GM21381 (cell line): ENCODE data around the gene BCAR1.
A peak's percentile ranks its signal among the peaks of the same experiment; 100 is the strongest.
"Not testable (repeated sequence)": the region's sequence is repeated elsewhere in the genome, so short reads cannot be mapped to it uniquely, and the experiment has no call there.

Experiments
- ATAC-seq: cut with Tn5 transposase; IDR thresholded peaks from one replicate; pipeline ENCODE4 v1.9.1; 2021; ENCODE audit warnings: mild to moderate bottlenecking, moderate library complexity; ENCODE audit not compliant: unreplicated experiment

The BCAR1 gene

DNA sequence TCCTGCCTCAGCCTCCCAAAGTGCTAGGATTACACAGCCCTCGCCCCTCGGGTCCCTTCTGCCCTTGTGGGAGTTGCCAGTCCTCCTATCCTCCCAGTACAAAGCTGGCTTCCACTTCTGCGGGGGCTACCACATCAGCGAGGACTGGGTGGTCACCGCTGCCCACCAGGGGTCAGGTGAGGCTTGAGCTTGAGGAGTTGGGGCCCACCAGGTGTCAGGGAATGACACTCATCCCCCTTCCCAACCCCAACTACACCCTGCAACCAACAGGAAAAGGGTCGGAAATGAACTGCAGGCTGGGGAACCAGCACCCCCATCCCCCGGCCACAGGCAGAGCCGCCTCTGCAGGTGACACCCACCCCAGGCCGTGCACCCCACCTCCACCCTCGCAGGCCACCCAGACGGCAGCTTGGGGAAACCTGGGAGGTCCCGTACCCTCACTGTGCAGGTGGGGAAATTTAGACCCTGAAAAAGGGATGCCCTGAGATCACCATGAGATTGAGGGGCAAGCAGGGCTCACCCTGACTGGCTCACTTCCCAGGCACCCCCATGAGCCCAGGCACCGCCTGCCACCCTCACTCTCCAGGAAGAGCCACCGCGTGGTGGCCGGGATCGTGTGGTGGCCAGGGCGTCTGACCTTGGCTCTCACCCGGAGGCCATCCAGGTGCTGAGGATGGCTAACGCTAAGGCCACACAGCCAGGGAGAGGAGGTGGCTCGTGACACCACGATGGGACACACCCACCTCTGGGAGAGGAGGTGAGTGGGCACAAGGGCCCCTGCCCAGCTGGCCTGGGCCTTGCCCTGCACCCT, 24.7 kb downstream of the BCAR1 start:
- no peak for ATAC-seq

DNA sequence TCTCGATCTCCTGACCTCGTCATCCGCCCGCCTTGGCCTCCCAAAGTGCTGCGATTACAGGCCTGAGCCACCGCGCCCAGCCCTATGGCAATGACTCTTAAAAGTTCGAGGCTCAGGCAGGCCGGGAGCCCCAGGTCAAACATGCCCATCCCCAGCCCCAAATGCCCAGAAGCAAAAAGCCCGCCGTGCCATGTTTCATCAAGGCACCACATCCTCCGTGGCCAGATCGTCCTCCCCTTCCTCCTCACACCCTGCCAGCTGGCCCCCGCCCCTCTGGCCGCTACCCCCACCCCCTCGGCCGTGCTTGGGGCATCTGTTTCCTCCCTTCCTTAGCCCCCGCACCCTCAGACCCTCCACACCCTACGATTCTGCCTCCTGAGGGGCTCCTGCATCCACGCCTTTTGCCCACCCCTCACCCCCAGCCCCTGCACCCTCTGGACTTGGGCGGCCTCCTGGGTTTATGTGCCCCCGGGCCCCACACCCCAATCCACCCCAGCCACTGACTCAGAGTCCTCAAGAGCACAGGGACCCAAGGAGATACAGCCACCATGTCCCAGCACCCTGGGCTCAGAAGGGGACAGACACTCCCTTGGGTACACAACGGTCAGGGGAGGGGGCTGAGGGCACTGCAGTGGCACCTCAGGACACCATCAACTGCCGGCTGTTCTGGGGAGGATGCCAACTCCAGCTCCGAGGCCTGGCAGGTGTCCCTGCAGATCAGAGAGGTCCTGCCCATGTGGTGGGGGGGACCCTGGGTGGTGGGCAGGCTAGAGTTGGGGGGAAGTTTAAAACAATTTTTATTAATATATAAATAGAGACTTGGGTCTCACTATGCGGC, 25.5 kb downstream of the BCAR1 start:
- ATAC-seq, result no peak

DNA sequence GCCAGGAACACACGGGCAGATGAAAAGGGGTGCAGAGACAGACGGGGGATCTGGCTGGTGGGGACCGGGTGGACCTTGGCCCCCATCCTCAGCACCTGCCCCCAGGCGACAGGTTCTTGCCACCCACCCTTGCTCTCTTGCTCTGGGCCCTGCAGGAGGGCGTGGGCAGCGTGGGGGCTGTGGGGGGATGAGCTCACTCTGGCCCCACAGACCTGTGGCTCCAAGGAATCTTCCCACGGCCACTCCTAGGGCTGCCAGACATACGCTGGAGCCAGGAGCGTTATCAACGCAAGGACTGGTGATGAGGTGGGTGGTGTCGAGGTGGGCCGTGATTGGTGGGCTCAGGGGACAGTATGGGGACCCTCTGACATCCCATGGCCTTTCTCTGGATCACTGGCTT, 26.3 kb downstream of the BCAR1 start:
- ATAC-seq, result no peak

DNA sequence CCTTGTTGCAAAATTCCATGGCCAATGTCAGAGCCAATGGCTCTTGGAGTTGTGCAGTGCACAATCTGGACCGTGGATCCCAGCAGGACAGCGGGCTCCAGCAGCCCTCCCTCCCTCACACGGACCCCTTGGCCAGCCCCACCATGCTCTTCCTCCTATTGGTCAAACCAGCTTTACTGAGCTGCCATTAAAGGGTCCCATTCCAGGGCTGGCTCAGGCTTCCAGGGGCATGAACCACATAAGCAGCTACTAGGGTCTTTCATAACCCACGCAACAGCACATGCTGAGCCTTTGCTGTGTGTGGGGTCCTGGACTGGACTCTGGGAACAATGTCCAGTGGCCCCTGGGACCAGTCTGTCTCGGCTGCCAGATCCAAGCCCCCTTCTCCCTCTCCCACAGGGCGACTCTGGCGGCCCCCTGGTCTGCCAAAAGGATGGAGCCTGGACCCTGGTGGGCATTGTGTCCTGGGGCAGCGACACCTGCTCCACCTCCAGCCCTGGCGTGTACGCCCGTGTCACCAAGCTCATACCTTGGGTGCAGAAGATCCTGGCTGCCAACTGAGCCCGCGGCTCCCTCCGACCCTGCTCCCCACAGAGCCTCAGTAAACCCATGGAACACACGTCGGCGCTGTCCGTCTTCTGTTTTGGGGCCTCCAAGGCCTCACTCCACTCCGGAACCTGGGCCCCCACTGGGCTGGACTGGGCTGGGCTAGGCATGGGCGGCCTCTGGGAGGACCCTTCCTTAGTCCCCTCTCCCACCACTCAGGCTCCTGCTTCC, 26.9 kb downstream of the BCAR1 start:
- ATAC-seq, result no peak

DNA sequence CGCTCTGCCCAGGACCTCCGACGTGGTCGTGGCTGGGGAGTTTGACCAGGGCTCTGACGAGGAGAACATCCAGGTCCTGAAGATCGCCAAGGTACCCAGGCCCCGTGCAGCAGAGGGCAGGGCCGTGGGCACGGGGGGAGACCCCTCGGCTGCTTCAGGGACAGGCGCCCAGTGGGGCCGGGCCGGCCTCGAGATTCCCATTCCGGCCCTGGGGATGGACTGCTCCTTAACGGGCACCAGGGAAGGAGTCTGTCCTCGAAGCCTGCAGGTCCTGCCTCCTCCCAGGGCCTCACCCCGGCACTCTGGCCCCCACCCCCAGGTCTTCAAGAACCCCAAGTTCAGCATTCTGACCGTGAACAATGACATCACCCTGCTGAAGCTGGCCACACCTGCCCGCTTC, 28.3 kb downstream of the BCAR1 start:
- not testable (repeated sequence) for ATAC-seq

DNA sequence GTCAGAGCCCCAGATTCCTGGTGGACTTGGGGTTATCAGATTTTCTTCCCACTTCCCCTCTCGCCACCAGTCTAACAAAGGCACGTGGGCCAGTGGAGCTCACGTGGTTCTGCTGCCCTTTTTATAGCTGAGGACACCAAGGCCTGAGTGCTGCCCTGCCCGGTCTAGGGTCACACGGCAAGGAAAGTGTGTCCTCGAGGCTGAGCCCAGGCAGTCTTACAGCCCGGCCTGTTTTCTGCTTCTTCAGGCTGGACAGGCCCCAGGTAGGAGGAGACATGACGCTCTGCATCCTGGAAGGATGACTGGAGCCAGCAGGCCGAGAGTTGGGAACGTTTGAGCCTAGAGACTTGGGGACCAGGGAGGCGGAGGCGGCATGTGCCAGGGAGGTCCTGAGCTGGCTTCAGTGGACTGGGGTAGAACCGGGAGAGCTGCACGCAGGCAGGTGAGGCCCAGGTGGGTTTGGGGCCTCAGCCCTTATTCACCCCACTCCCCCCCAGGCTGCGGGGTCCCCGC, 29.1 kb downstream of the BCAR1 start:
- ATAC-seq, result no peak

DNA sequence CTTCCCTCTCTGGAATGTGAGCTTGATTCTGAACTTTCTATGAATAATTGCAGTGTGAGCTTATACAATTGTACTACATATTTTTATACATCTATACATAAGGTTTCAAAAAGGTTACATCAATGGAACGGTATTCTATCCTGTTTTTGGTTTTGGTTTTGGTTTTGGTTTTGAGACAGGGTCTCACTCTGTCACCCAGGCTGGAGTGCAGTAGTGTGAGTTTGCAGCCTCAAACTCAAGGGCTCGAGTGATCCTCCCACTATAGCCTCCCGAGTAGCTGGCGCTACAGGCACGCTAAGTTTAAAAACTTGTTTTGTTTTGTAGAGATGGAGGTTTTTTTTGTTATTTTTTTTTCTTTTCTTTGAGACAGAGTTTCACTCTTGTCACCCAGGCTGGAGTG, 31.6 kb downstream of the BCAR1 start:
- ATAC-seq, result no peak

DNA sequence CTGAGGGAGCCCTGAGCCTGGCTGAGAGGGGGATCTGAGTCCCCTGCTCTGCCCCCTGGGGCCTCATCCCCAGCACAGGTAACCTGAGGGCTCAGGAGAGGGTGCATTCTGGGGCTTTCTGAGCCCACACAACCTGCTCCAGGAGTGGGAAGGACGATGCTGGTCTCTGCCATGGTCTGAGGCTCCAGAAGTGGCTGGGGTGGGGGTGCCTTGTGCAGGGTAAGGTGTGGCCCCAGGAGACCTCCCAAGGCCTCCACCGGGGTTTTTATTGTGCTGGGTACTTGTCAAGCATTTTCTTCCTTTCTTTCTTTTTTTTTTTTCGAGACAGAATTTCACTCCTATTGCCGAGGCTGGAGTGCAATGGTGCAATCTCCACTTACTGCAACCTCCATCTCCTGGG, 32.3 kb downstream of the BCAR1 start:
- no peak for ATAC-seq

DNA sequence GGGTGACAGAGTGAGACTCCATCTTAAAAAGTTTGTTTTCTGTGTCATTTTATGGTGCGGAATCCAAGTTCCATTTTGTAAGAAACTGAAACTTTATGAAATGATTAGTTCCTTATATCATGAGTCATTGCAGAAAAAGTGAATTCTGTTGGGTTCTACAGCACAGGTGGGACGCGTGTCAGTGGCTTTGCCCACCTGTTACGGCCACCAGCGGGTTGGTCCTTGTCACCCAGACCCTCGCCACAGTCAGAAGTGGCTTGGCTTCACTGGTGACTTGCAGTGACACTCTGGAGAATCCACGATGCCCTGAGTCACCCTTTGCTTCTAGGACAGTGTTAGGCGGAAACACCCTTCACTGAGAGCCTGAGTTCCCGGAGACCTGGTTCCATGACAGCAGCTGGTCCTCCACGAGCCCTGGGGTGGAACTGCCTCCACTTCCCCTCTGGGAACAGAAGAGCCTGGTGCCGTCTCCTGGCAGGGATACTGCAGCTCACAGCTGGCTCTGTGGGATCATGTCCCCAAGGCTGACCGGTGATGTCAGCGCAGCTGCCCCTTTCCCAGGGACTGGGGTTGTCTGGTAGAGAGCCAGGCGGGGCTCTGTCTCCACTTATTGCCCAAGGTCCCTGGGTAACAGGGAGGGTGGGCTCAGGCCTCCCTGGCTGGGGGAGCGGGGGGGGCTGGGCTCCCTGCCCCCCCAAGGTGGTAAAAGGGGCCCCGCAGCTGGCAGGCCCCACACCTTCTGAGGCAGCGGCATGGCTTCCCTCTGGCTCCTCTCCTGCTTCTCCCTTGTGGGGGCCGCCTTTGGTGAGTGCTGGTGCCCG, 33.0 kb downstream of the BCAR1 start, which contains the start of gene CTRB1:
CTRB1 (plus strand) TSS at position 733 of the 821 bp plus-strand sequence; CDS start at position 753, 20 bp downstream.
- peak; percentile 60 for ATAC-seq

DNA sequence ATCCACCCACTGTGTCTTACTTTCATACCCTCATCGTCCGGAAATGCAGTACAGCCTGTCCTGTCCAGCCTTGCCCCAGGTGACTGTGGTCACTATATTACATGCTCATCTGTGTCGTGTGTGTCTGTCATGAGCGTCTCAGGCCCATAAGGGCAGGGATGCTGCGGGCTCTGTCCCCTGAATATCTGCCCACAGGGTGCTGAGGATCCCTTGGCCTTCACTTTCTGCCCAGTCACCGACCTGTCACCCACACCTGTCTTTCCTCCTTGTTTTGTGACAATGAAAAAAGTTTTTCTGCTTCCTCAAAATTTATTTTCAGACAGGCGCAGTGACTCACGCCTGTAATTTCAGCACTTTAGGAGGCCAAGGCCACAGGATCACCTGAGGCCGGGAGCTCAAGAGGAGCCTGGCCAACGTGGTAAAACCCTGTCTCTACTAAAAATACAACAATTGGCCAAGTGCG, 34.0 kb downstream of the BCAR1 start:
- no peak for ATAC-seq

DNA sequence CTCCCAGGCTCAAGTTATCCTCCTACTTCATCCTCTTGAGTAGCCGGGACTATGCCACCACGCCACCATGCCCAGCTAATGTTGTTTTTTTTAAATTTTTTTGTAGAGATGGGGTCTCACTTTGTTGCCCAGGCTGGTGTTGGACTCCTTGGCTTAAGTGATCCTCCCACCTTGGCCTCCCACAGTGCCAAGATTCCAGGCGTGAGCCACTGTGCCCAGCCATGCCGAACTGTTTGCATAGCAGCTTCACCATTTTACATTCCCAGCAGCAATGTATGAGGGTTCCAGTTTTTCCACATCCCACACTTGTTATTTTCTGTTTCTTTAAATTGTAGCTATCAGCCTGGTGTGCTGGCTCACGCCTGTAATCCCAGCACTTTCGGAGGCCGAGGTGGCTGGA, 34.8 kb downstream of the BCAR1 start:
- no peak for ATAC-seq

DNA sequence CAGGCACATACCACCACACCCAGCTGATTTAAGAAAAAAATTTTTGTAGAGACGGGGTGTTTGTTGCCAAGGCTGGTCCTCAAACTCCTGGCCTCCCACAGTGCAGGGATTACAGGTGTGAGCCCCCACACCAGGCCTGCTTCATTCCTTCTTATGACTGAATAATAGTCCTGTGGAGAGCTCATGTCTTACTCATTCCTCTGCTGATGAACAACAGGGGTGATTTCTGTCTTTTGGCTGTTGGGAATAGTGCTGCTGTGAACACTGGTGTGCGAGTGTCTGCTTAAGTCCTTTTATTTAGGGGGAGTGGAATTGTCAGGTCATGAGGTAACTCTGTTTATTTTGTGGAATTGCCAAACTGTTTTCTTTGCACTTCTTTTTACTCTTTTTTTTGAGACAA, 35.3 kb downstream of the BCAR1 start:
- no peak for ATAC-seq

DNA sequence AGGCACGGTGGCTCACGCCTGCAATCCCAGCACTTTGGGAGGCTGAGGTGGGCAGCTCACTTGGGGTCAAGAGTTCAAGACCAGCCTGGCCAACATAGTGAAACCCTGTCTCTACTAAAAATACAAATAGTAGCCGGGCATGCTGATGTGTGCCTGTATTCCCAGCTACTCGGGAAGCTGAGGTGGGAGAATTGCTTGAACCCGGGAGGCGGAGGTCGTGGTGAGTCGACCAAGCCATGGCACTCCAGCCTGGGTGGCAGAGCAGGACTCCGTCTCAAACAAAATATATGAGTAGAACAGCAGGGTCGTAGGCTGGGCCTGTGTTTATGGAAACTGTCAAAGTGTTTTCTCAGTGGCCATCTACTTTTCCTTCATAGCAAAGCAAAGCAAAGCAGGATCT, 40.1 kb downstream of the BCAR1 start:
- not testable (repeated sequence) for ATAC-seq

DNA sequence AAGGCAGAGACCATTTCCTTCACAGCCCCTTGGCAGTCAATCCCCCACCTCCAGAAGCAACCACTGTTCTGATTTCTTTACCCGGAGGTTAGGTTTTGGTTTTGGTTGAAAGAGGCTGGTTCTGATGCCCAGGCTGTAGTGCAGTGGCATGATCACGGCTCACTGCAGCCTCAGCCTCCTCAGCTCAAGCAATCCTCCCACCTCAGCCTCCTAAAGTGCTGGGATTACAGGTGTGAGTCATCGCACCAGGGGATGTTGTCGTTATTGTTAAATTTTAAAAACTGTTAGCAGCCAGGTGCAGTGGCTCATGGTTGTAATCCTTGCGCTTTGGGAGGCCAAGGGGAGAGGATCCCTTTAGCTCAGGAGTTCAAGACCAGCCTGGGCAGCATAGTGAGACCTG, 41.5 kb downstream of the BCAR1 start:
- ATAC-seq, result no peak

DNA sequence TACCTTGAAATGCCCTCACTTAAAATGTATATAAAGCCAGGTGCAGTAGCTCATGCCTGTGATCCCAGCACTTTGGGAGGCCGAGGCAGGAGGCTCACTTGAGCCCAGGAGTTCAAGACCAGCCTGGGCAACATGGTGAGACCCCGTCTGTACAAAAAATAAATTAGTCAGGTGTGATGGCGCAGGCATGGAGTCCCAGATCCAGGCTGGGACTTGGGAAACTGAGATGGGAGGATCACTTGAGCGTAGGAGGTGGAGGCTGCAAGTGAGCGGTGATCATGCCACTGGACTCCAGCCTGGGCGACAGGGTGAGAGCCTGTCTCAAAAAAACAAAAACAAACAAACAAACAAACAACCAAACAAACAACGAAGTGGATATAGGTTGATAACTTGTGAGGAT, 41.9 kb downstream of the BCAR1 start:
- ATAC-seq, result not testable (repeated sequence)

DNA sequence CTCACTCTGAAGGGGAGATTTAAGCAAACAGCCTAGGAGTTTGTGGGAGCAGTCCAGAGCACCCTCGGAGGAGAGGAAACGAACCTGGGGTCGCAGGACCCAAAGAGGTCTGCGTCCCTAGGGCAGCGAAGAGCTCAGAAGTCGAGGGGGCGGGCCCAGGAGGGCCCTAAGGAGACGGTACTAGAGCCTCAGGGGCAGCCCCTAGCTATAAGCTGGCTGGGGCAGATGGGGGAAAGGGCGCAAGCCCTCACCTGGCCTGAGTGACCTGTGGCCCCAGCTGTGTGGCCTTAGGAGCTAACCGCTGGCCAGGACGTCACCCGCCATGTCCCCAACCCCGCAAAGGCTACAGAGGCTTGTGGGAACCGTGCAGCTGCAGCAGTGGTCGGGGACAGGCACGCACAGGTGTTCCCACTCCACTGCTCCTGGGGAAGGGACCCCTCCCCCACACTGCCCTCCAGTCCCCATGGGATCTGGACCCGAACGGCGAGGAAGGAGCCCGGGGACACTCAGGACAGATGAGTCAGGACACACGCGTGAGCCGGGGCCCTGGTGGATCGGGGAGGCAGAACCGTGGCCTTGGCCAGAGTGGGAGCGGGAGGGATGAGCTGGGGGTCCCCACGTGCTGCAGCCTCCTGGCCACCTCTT, 42.4 kb downstream of the BCAR1 start:
- no peak for ATAC-seq

DNA sequence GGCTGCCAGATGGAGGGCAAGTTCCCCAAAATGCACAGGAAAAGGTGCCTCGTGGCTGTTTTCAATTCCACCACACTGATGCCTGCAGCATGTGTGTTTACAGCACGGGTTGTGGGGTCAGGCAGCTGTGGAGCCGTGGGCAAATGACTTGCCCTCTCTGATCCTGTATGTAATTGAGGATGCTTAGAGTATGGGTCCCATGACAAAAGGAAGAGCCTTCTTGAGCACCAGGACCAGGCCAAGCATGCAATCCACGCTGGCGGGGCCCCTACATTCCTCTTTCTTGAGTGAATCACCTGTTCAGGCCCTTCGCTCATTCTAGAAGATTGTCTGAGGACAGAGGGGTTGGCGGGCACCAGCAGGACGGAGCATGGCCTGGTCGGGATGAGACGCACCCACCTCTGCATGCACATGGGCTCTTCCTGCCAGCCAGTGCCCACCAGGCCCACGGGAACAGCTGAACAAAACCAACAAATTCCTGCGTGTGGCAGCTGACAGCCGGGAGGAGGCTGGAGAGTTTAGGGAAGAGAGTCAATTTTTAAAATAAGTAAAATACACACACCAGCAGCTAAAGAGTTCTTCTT, 43.1 kb downstream of the BCAR1 start:
- ATAC-seq, result no peak

DNA sequence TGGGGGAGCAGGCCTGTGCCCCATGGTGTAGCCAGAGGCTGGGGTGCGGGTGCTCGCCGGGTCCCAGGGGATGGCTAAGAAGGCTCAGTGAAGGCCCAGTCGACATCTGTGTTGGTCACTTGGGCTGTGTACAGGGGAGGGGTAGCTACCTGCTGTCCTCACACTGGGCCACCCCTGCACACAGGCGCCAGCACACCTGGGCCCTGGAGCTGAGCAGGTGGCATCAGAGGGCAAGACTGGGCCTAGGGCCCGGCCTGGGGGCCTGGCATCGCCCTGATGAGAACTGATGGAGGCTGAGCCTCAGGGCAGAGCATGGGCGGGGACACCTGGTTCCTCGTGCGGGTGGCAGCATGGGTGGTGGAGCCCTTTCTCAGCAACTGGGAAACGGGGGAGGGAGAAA, 43.6 kb downstream of the BCAR1 start:
- ATAC-seq, result no peak

DNA sequence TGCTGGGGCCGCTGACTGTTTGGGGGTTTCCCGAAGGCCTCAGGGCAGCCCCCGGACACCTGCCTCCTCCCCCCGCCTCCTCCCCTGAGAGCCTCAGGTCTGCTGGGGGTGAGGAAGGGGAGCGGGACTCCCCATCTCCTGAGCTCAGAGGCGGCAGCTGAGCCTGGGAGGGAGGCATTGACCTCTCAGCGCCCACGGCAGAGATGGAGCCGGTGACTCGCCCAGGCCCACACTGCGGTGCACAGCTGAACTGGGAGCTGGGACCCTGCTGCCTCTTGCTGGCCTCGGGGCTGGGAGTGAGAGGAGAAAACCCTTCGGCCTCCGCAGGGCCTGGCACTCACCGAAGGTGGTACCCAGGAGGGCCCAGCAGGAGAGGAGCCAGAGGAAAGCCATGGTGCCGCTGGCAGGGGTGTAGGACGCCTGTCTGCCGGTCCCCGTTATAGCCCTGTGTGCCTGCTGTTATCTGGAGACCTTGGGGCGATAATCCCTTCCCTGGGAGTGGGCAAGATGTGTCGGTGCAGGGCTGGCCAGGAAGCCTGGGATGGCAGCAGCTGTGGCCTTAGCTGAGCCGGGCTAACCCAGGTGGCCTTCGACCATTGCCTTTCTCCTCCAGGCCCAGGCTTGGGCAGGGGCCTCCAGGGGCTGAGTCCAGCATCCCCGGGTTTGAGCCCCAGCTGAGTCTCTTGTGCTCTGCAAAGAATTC, 44.5 kb downstream of the BCAR1 start, which contains the start of gene CTRB2:
CTRB2 (minus strand) TSS at position 413 of the 703 bp plus-strand sequence; CDS start at position 393, 20 bp downstream.
- ATAC-seq, result no peak
